ENCODE measurements around the gene IL6R. TPM values are rescaled to one million over a fixed set of nuclear protein-coding genes. Genes with fewer than 3 reads are reported as not detected.

Gene IL6R
- total RNA-seq, 4 donors from 2014 or later, result 44.7 to 59.4 (median 55.5) TPM

- Histone ChIP-seq H3K9me3 (no peaks in the 10 kb centered on the region), H3K4me1 (peaks cover 2 to 62% (median 34%) of the 10 kb centered on the region in 3 donors), H3K36me3 (no peaks in the 10 kb centered on the region), H3K4me3 (peak overlapping the region; percentile 90 to 93), H3K27ac (peak overlapping the region; percentile 95 to 100 (median 98)), H3K27me3 (no peaks in the 10 kb centered on the region)
- peak in 1 of 2 donors; percentile 14 for TF ChIP-seq POLR2A (IDR thresholded peaks at IDR 0.05)
- TF ChIP-seq POLR2AphosphoS5 (IDR thresholded peaks at IDR 0.05), result no peak
- ATAC-seq, result no peak
Measured at GRCh38 chr1:154406572-154406879, 1.4 kb downstream of the IL6R start.

- Histone ChIP-seq H3K27me3 (no peaks in the 10 kb centered on the region), H3K4me3 (peak overlapping the region; percentile 90 to 93), H3K27ac (peak overlapping the region; percentile 95 to 100 (median 98)), H3K9me3 (no peaks in the 10 kb centered on the region), H3K36me3 (no peaks in the 10 kb centered on the region), H3K4me1 (peaks cover 2 to 66% (median 34%) of the 10 kb centered on the region in 3 donors)
- 75% methylated on average over 3 of the region's 3 CpGs; no CpG with 5 or more reads in 1 of the 2 donors for WGBS, 2 donors (ENCODE audit: low coverage in 1 of 2)
- no peak for TF ChIP-seq POLR2A (IDR thresholded peaks at IDR 0.05)
- no peak for TF ChIP-seq CTCF (IDR thresholded peaks at IDR 0.05)
- TF ChIP-seq POLR2AphosphoS5 (IDR thresholded peaks at IDR 0.05), result no peak
- no peak for TF ChIP-seq EP300 (IDR thresholded peaks at IDR 0.05)
- ATAC-seq, result no peak
Measured at GRCh38 chr1:154406886-154407197, 1.7 kb downstream of the IL6R start.

DNA sequence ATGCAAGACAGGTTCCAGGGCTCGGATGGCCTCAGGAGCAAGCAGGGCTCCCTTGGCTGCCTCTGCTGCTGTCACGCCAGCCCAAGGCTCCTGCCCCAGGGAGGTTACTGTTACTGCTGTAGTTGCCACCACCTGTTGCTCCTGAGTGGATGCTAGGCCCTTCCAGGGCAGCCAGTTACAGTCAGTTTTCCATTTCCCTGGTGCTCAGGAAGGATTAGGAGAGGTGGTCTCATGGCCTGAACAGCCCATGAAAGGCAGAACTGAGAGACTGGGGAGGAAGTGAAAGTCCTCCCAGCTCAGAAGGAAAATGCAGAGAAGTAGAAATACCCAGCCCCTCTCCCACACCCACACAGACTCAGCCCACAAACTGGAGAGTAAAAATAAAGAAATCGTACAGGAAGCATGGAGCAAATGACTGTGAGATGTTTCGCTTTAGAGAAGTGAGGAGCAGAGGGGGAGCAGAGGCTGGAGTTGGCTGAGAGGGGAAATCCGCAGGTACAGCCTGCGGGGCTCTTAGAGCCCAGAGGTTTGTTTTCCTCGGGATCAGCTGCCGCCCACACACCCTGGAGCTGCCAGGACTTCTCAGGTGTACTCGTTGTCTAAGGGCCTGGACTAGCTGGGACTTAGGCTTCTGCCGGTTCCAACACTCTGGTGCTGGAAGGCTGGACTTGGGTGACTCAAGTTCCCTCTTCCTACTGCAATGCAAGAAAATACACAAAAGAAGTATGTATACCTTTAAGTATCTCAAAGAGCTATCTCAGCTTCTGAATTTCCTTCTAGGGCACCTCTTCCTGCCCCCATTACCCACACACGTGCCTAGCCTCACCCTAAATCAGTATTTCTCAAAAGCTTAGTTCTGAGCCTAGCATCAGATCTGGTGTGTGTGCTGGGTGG, 2.3 kb downstream of the IL6R start:
- 22 to 36% methylated on average over 4 to 9 of the region's 11 CpGs for WGBS, 2 donors (ENCODE audit: low coverage in 1 of 2)
- peak overlapping the region; percentile 95 to 100 (median 98) for H3K27ac ChIP-seq
- peaks cover 2 to 72% (median 34%) of the 10 kb centered on the region in 3 donors for H3K4me1 ChIP-seq
- TF ChIP-seq POLR2A (IDR thresholded peaks at IDR 0.05) (no peak), EP300 (IDR thresholded peaks at IDR 0.05) (no peak), CTCF (IDR thresholded peaks at IDR 0.05) (no peak), POLR2AphosphoS5 (IDR thresholded peaks at IDR 0.05) (no peak)
- H3K9me3 ChIP-seq, result no peaks in the 10 kb centered on the region
- no peaks in the 10 kb centered on the region for H3K36me3 ChIP-seq
- peak overlapping the region; percentile 90 to 93 for H3K4me3 ChIP-seq
- no peak for ATAC-seq
- no peaks in the 10 kb centered on the region for H3K27me3 ChIP-seq

- Histone ChIP-seq H3K4me3 (peak overlapping the region in 1 of 2 donors; percentile 90), H3K4me1 (peaks cover 2 to 80% (median 37%) of the 10 kb centered on the region in 3 donors)
- peak; percentile 68 for TF ChIP-seq POLR2AphosphoS5 (IDR thresholded peaks at IDR 0.05)
- no peak for TF ChIP-seq CTCF (IDR thresholded peaks at IDR 0.05)
- TF ChIP-seq POLR2A (IDR thresholded peaks at IDR 0.05), result peak in 1 of 2 donors; percentile 6
Measured at GRCh38 chr1:154408174-154408777, 3.1 kb downstream of the IL6R start.

DNA sequence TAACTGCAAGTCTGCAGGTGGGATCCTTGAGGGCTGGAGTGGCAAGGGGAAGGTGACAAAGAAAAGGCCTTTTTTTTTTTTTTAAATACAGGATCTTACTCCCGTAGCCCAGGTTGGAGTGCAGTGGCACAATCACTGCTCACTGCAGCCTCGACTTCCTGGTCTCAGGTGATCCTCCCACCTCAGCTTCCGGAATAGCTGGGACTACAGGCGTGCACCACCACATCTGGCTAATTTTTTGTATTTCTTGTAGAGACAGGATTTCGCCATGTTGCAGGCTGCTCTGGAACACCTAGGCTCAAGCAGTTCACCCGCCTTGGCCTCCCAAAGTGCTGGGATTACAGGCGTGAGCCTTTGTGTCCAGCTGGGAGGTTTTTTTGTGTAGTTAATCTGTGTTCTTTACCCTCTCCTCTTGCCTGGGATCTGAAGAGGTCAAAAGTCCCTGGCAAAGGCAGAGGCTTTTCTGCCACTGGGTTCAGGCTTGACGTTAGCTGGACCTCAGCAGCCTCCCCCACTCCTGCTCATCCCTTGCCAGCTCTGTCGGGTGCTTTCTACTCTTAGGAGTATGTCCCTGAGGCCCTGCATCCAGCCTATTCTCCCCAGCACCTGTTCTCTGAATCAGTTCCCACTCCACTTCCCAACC, 5.2 kb downstream of the IL6R start:
- no peak for ATAC-seq
- no peaks in the 10 kb centered on the region for H3K36me3 ChIP-seq
- WGBS, 2 donors (ENCODE audit: low coverage in 1 of 2), result 79 to 84% methylated on average over 6 to 8 of the region's 9 CpGs
- H3K27me3 ChIP-seq, result no peaks in the 10 kb centered on the region
- TF ChIP-seq POLR2A (IDR thresholded peaks at IDR 0.05) (no peak), EP300 (IDR thresholded peaks at IDR 0.05) (no peak), CTCF (IDR thresholded peaks at IDR 0.05) (no peak), POLR2AphosphoS5 (IDR thresholded peaks at IDR 0.05) (no peak)
- H3K4me3 ChIP-seq, result no peak overlapping the region
- peaks cover 5 to 91% (median 38%) of the 10 kb centered on the region in 3 donors for H3K4me1 ChIP-seq
- peak overlapping the region; percentile 26 to 100 (median 97) for H3K27ac ChIP-seq
- no peaks in the 10 kb centered on the region for H3K9me3 ChIP-seq

More at GRCh38 chr1:154408174-154408777, 3.1 kb downstream of the IL6R start:
- no peak for ATAC-seq
- no peaks in the 10 kb centered on the region for H3K9me3 ChIP-seq
- 0 to 20% methylated on average over 2 to 7 of the region's 7 CpGs for WGBS, 2 donors (ENCODE audit: low coverage in 1 of 2)
- H3K27me3 ChIP-seq, result no peaks in the 10 kb centered on the region
- H3K27ac ChIP-seq, result peak overlapping the region; percentile 95 to 100 (median 98)
- no peaks in the 10 kb centered on the region for H3K36me3 ChIP-seq
